Left lung (tissue), 10 donors: ENCODE measurements around the gene TMTC4. TPM values are rescaled to one million over a fixed set of nuclear protein-coding genes. Genes with fewer than 3 reads are reported as not detected.

Experiments
- ATAC-seq: fragments of 200-7000 bp; cut with Tn5 transposase; one replicate; pipeline ENCODE4 v1.9.1; 2020; ENCODE audit warnings: moderate library complexity
- DNase-seq, 4 donors: peaks; one replicate each; pipeline ENCODE4 v3.0.0-alpha.2; 2013 to 2020
- H3K27ac ChIP-seq, 2 donors: fragments of 200-600 bp; sonication (generic) in 1 of 2; one replicate each; pipeline versions ENCODE4 v1.5.0 to v1.8.0; 2020 to 2021
- H3K27me3 ChIP-seq, 2 donors: fragments of 200-600 bp; sonication (generic) in 1 of 2; one replicate each; pipeline versions ENCODE4 v1.5.0 to v1.8.0; 2020 to 2021
- H3K36me3 ChIP-seq, 2 donors: fragments of 200-600 bp; sonication (generic) in 1 of 2; one replicate each; pipeline versions ENCODE4 v1.5.0 to v1.8.0; 2020 to 2021
- H3K4me1 ChIP-seq, 2 donors: fragments of 200-600 bp; one replicate each; pipeline ENCODE4 v1.8.0; 2021
- H3K4me3 ChIP-seq, 2 donors: fragments of 200-600 bp; sonication (generic) in 1 of 2; one replicate each; pipeline versions ENCODE4 v1.5.0 to v1.8.0; 2020 to 2021; ENCODE audit warnings: mild to moderate bottlenecking in 1 of 2
- H3K9me3 ChIP-seq, 2 donors: fragments of 200-600 bp; sonication (generic) in 1 of 2; one replicate each; pipeline versions ENCODE4 v1.5.0 to v1.8.0; 2020 to 2021
- intact Hi-C, 2 donors: fragments of 100-400 bp; cut with DNase I; formaldehyde crosslinking; loops; one replicate each; pipeline versions ENCODE4 v1.11.2 to v1.14.2; 2022
- polyA plus RNA-seq, 6 donors: library from polyadenylated mRNA; unstranded; fragments of 120-200 nt; gene quantifications; one replicate each; pipeline ENCODE4 v1.2.1, GENCODE V29; 2013; ENCODE audit not compliant: insufficient read length in 6 of 6
- total RNA-seq, 2 donors: library from RNA; stranded (reverse); fragmentation: NEBNext Ultra II Directional; extraction: Animal tissue kit (Norgen Biotek cat#: 25700); gene quantifications; one replicate each; pipeline ENCODE4 v1.2.1, GENCODE V29; 2021
- TF ChIP-seq, protein P1 (sequence below), 2 donors: fragments of 200-600 bp; sonication (generic) in 1 of 2; IDR thresholded peaks; one replicate each; pipeline versions ENCODE4 v1.5.0 to v1.8.0; 2021; ENCODE audit warnings: antibody characterized with exemption in 2 of 2
- donor health status: DM: no; HTN: yes; CAD: no.
- donor health status: DM: no; HTN: no; CAD: no.

The TMTC4 gene
- total and polyA plus RNA-seq, 8 donors, result 13.7 to 30.2 (median 25.1) TPM

DNA sequence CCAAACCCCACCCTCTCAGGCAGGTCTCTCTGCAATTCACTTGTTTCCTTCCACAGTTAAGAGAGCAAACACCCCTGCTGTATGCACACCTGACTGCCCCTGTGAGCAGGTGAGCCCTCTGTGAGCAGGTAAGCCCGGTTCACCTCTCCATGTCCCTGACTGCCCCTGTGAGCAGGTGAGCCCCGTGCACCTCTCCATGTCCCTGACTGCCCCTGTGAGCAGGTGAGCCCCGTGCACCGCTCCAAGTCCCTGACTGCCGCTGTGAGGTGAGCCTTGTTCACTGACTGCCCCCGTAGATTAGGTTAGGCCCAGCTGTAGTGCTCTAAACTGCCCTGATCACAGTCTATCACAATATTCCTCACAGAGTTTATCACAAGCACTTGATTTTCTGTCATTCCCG, 29.2 kb downstream of the TMTC4 start:
- TF ChIP-seq, protein P1, sequence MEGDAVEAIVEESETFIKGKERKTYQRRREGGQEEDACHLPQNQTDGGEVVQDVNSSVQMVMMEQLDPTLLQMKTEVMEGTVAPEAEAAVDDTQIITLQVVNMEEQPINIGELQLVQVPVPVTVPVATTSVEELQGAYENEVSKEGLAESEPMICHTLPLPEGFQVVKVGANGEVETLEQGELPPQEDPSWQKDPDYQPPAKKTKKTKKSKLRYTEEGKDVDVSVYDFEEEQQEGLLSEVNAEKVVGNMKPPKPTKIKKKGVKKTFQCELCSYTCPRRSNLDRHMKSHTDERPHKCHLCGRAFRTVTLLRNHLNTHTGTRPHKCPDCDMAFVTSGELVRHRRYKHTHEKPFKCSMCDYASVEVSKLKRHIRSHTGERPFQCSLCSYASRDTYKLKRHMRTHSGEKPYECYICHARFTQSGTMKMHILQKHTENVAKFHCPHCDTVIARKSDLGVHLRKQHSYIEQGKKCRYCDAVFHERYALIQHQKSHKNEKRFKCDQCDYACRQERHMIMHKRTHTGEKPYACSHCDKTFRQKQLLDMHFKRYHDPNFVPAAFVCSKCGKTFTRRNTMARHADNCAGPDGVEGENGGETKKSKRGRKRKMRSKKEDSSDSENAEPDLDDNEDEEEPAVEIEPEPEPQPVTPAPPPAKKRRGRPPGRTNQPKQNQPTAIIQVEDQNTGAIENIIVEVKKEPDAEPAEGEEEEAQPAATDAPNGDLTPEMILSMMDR (IDR thresholded peaks at IDR 0.05), result no peak
- H3K27ac ChIP-seq, result no peak overlapping the region
- no peak overlapping the region for H3K4me3 ChIP-seq
- H3K36me3 ChIP-seq, result peaks cover 0 to 11% of the 10 kb centered on the region in 2 donors
- H3K9me3 ChIP-seq, result no peaks in the 10 kb centered on the region
- DNase-seq, result no peak
- no peaks in the 10 kb centered on the region for H3K27me3 ChIP-seq
- intact Hi-C loops, result no loop called here
- ATAC-seq, result no peak
- no peaks in the 10 kb centered on the region for H3K4me1 ChIP-seq

DNA sequence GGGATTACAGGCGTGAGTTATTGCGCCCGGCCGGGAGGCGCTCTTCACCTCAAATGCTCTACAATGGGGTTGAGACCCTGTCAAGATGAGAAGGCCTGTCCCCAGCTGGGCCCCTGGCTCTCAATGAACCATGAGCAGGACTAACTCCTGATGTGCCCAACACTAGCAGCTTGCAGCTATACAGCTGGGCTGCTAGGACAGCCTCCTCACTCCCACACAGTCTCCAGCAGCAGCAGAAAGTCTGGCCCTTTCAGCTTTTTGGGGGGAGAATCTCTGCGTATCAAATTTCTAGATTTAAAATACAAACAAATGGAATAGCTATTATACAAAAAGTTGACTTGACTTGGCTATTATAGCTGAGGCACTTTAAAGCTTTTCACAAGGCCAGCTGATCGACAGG, 30.2 kb downstream of the TMTC4 start:
- intact Hi-C loops, result no loop called here
- Histone ChIP-seq H3K4me3 (no peak overlapping the region), H3K27me3 (no peaks in the 10 kb centered on the region), H3K9me3 (no peaks in the 10 kb centered on the region), H3K4me1 (no peaks in the 10 kb centered on the region), H3K36me3 (peaks cover 0 to 11% of the 10 kb centered on the region in 2 donors), H3K27ac (no peak overlapping the region)
- DNase-seq (no peak), ATAC-seq (no peak)
- TF ChIP-seq, protein P1 (IDR thresholded peaks at IDR 0.05), result no peak

DNA sequence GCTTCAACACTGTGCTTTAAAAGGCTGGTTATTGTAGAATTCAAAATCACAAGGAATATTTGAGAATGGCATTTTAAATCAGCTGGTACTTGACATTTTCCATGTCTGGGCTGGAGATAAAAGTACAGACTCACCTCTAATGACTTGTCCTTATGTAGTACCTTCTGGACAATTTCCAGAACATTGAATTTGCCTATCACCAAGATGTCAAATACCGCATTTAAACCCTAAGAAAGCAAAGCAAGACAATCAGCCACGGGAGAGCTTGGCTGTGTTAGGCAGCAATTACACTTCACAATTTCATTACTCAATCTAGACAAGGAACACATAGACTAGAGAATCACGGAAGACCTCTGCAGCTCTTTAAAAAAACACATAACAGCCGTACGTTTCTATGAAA, 36.8 kb downstream of the TMTC4 start:
- Histone ChIP-seq H3K36me3 (peaks cover 0 to 52% of the 10 kb centered on the region in 2 donors), H3K4me1 (no peaks in the 10 kb centered on the region), H3K27me3 (no peaks in the 10 kb centered on the region), H3K4me3 (no peak overlapping the region), H3K9me3 (no peaks in the 10 kb centered on the region), H3K27ac (no peak overlapping the region)
- ATAC-seq, result no peak
- intact Hi-C loops, result no loop called here
- DNase-seq, result no peak
- TF ChIP-seq, protein P1 (IDR thresholded peaks at IDR 0.05), result no peak

DNA sequence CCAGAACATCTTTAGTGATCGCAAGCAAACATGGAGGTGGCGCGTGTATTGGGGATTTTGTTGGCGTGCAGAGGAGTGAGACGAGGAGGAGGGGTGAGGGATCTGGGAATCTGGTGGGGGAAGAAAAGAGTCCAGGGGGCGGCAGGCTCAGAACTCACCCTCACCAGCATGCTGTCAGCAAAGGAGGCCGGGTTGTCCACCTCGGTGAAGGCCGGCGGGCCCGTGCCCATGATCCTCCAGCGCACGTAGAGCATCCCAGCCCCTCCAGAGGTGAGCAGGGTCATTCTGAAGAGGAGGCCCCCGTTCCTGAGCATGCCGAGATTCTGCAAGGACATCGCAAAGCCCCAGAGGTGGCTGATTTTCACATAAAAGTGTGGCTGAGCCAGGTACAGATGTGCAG, 37.2 kb downstream of the TMTC4 start:
- Histone ChIP-seq H3K27ac (no peak overlapping the region), H3K4me3 (no peak overlapping the region), H3K27me3 (no peaks in the 10 kb centered on the region), H3K36me3 (peaks cover 0 to 50% of the 10 kb centered on the region in 2 donors), H3K4me1 (no peaks in the 10 kb centered on the region), H3K9me3 (no peaks in the 10 kb centered on the region)
- DNase-seq (no peak), ATAC-seq (no peak)
- TF ChIP-seq, protein P1 (IDR thresholded peaks at IDR 0.05), result no peak
- intact Hi-C loops, result no loop called here

DNA sequence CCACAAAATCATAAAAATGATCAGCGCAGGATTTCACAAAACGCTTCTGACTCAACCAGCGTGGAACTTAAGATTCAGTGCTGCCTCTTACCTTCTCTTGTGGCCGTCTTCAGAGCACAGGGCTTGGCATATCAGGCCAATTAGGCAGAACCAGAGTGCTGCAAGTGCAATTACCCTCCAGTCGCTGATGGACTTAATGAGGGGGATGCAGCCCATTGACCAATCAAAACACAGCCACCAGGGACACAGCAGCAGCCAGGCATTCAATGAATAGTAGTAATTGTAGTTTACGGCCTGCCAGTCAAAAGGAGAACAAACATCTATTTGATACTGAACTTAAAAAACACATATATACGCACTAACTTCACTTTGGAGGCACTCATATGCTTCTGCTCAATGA, 38.2 kb downstream of the TMTC4 start:
- no peak for ATAC-seq

More for the DNA sequence above, 38.2 kb downstream of the TMTC4 start:
- Histone ChIP-seq H3K9me3 (no peaks in the 10 kb centered on the region), H3K36me3 (peaks cover 0 to 44% of the 10 kb centered on the region in 2 donors), H3K4me3 (no peak overlapping the region), H3K27me3 (no peaks in the 10 kb centered on the region), H3K4me1 (no peaks in the 10 kb centered on the region), H3K27ac (no peak overlapping the region)
- intact Hi-C loops, result no loop called here
- no peak for DNase-seq
- TF ChIP-seq, protein P1 (IDR thresholded peaks at IDR 0.05), result no peak
